Hematopoietic multipotent progenitor cell treated with erythropoietin and hydrocortisone succinate and interleukin-3 and kit ligand, for 6 days (in vitro differentiated cells): Measurements from ENCODE around the gene XYLT1.

Source experiments
- DNase-seq: peaks from one replicate; pipeline ENCODE4 v3.0.0-alpha.2; 2015

Gene XYLT1

GRCh38 chr16:17371299-17371698 is 99.5 kb downstream of the XYLT1 start:
- no peak for DNase-seq

- peak; percentile 50 for DNase-seq
Observed at GRCh38 chr16:17370731-17371285, 100.0 kb downstream of the XYLT1 start.

GRCh38 chr16:17370223-17370707 is 100.5 kb downstream of the XYLT1 start:
- peak; percentile 42 for DNase-seq

- DNase-seq: peak; percentile 69
Observed at GRCh38 chr16:17369421-17370222, 101.1 kb downstream of the XYLT1 start.

GRCh38 chr16:17368951-17369350 is 101.8 kb downstream of the XYLT1 start:
- no peak for DNase-seq

GRCh38 chr16:17368446-17368845 is 102.3 kb downstream of the XYLT1 start:
- DNase-seq: no peak

GRCh38 chr16:17367923-17368322 is 102.8 kb downstream of the XYLT1 start:
- no peak for DNase-seq

GRCh38 chr16:17367036-17367435 is 103.7 kb downstream of the XYLT1 start:
- DNase-seq: peak; percentile 60

GRCh38 chr16:17366299-17366961 is 104.3 kb downstream of the XYLT1 start:
- no peak for DNase-seq

- DNase-seq: no peak
Observed at GRCh38 chr16:17365591-17366298, 105.0 kb downstream of the XYLT1 start.

- DNase-seq: no peak
Observed at GRCh38 chr16:17365211-17365541, 105.6 kb downstream of the XYLT1 start.

GRCh38 chr16:17364319-17365210 is 106.2 kb downstream of the XYLT1 start:
- peak; percentile 70 for DNase-seq

GRCh38 chr16:17362946-17363345 is 107.8 kb downstream of the XYLT1 start:
- no peak for DNase-seq

- no peak for DNase-seq
Observed at GRCh38 chr16:17362183-17362582, 108.6 kb downstream of the XYLT1 start.

GRCh38 chr16:17360693-17361122 is 110.1 kb downstream of the XYLT1 start:
- DNase-seq: peak; percentile 38

- DNase-seq: peak; percentile 63
Observed at GRCh38 chr16:17359788-17360390, 110.9 kb downstream of the XYLT1 start.

- no peak for DNase-seq
Observed at GRCh38 chr16:17358846-17359245, 111.9 kb downstream of the XYLT1 start.

- no peak for DNase-seq
Observed at GRCh38 chr16:17358355-17358754, 112.4 kb downstream of the XYLT1 start.

GRCh38 chr16:17357307-17358062 is 113.3 kb downstream of the XYLT1 start:
- DNase-seq: no peak

- DNase-seq: no peak
Observed at GRCh38 chr16:17356243-17356933, 114.4 kb downstream of the XYLT1 start.
